PC-3 (cell line): ENCODE measurements around the gene FOXK2. TPM values are rescaled to one million over a fixed set of nuclear protein-coding genes. Genes with fewer than 3 reads are reported as not detected.

ENCODE experiments used
- ATAC-seq: fragments of 200-7000 bp; cut with Tn5 transposase; 2 replicates; pipeline ENCODE4 v1.9.1; 2020; ENCODE audit warnings: mild to moderate bottlenecking, moderate library complexity
- BruUV-seq: library from RNA; stranded (reverse); fragments of 400-500 nt; replicated peaks from 2 replicates; lab custom pipeline; 2021; lab: Mats Ljungman, UMichigan
- CTCF ChIA-PET: fragments of 300-600 bp; sonication (Branson Sonifier 250); formaldehyde crosslinking; loops from one replicate; lab custom pipeline; 2022; ENCODE audit warnings: antibody characterized with exemption; lab: Charles Lee
- POLR2A ChIA-PET: fragments of 300-600 bp; sonication (Branson Sonifier 250); formaldehyde crosslinking; loops from one replicate; lab custom pipeline; 2022; ENCODE audit warnings: antibody characterized with exemption; ENCODE audit not compliant: unreplicated experiment; lab: Charles Lee
- DNase-seq: peaks from one replicate; pipeline ENCODE4 v3.0.0-alpha.2; 2015
- H2AFZ ChIP-seq: fragments of 300-600 bp; sonication (generic); 2 replicates; pipeline ENCODE4 v1.6.0; 2016; ENCODE audit warnings: antibody characterized with exemption, low read length
- H3F3A ChIP-seq: fragments of 300-600 bp; sonication (generic); one replicate; pipeline ENCODE4 v1.6.0; 2017; ENCODE audit warnings: antibody characterized with exemption, low read length, control low read depth, mild to moderate bottlenecking; ENCODE audit not compliant: unreplicated experiment
- H3K27ac ChIP-seq: fragments of 300-600 bp; sonication (generic); 2 replicates; pipeline ENCODE4 v1.5.1; 2016; ENCODE audit warnings: mild to moderate bottlenecking, low read length
- H3K27me3 ChIP-seq: fragments of 300-600 bp; sonication (generic); 2 replicates; pipeline ENCODE4 v1.6.1; 2016; ENCODE audit warnings: low read length, mixed read lengths
- H3K36me3 ChIP-seq: fragments of 300-600 bp; sonication (generic); 2 replicates; pipeline ENCODE4 v1.6.1; 2016; ENCODE audit warnings: low read depth, mixed run types, low read length, mixed read lengths
- H3K4me1 ChIP-seq: fragments of 300-600 bp; sonication (generic); 2 replicates; pipeline ENCODE4 v1.5.1; 2016; ENCODE audit warnings: low read length; ENCODE audit not compliant: insufficient read depth
- H3K4me2 ChIP-seq: fragments of 300-600 bp; sonication (generic); 2 replicates; pipeline ENCODE4 v1.6.0; 2016; ENCODE audit warnings: low read length
- H3K4me3 ChIP-seq: fragments of 300-600 bp; sonication (generic); 2 replicates; pipeline ENCODE4 v1.5.1; 2016; ENCODE audit warnings: mild to moderate bottlenecking, low read length, mixed read lengths
- H3K79me2 ChIP-seq: fragments of 300-600 bp; sonication (generic); 2 replicates; pipeline ENCODE4 v1.6.1; 2017; ENCODE audit warnings: low read length, mixed read lengths
- H3K9ac ChIP-seq: fragments of 300-600 bp; sonication (generic); 2 replicates; pipeline ENCODE4 v1.6.0; 2016; ENCODE audit warnings: mild to moderate bottlenecking, low read length
- H3K9me2 ChIP-seq: fragments of 300-600 bp; sonication (generic); replicated peaks from 2 replicates; pipeline ENCODE4 v1.6.1; 2016; ENCODE audit warnings: mixed run types, low read length, mixed read lengths
- H3K9me3 ChIP-seq: fragments of 300-600 bp; sonication (generic); 2 replicates; pipeline ENCODE4 v1.6.1; 2016; ENCODE audit warnings: low read length, mixed read lengths
- H4K20me1 ChIP-seq: fragments of 300-600 bp; sonication (generic); 2 replicates; pipeline ENCODE4 v1.6.1; 2016; ENCODE audit warnings: low read length, mixed read lengths
- EZH2 ChIP-seq: fragments of 300-600 bp; sonication (generic); IDR thresholded peaks from one replicate; pipeline ENCODE4 v1.6.1; 2017; ENCODE audit warnings: antibody characterized with exemption, mild to moderate bottlenecking, low read length; ENCODE audit not compliant: unreplicated experiment
- EZH2phosphoT487 ChIP-seq: fragments of 300-600 bp; sonication (generic); IDR thresholded peaks from 2 replicates; pipeline ENCODE4 v1.6.1; 2018; ENCODE audit warnings: mild to moderate bottlenecking, antibody characterized with exemption, low read length, borderline replicate concordance
- intact Hi-C: fragments of 100-400 bp; cut with micrococcal nuclease; formaldehyde crosslinking; loops from 2 replicates; pipeline ENCODE4 v1.9.0; 2023
- total RNA-seq: library from RNA; depleted of rRNA; stranded (reverse); fragments of >200 nt; gene quantifications from 2 replicates; pipeline ENCODE4 v1.2.3, GENCODE V29; 2014
- TF ChIP-seq, protein P1 (sequence below): fragments of 300-600 bp; sonication (generic); conservative IDR thresholded peaks from 2 replicates; pipeline ENCODE4 v1.5.1; 2017; ENCODE audit warnings: antibody characterized with exemption, low read depth, mild to moderate bottlenecking, low read length

FOXK2 gene
- total RNA-seq, 1 experiment from 2014 or later, result 60.5 TPM

- peak; percentile 94 for ATAC-seq
- no peaks in the 10 kb centered on the region for H3K9me2 ChIP-seq
- TF ChIP-seq EZH2phosphoT487 (no peak), EZH2 (no peak)
- TF ChIP-seq, protein P1, sequence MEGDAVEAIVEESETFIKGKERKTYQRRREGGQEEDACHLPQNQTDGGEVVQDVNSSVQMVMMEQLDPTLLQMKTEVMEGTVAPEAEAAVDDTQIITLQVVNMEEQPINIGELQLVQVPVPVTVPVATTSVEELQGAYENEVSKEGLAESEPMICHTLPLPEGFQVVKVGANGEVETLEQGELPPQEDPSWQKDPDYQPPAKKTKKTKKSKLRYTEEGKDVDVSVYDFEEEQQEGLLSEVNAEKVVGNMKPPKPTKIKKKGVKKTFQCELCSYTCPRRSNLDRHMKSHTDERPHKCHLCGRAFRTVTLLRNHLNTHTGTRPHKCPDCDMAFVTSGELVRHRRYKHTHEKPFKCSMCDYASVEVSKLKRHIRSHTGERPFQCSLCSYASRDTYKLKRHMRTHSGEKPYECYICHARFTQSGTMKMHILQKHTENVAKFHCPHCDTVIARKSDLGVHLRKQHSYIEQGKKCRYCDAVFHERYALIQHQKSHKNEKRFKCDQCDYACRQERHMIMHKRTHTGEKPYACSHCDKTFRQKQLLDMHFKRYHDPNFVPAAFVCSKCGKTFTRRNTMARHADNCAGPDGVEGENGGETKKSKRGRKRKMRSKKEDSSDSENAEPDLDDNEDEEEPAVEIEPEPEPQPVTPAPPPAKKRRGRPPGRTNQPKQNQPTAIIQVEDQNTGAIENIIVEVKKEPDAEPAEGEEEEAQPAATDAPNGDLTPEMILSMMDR, result no peak
- H3K4me2 ChIP-seq, result peak within 1 kb of the TSS; percentile 95
- peaks cover 15% of the 10 kb centered on the region for H3K36me3 ChIP-seq
- peak within 1 kb of the TSS; percentile 89 for H3K27ac ChIP-seq
- no peaks in the 10 kb centered on the region for H3K27me3 ChIP-seq
- H3K9me3 ChIP-seq, result no peaks in the 10 kb centered on the region
- H3K79me2 ChIP-seq, result peaks cover 50% of the 10 kb centered on the region
- intact Hi-C loops, result no loop called here
- POLR2A ChIA-PET, result no interaction called here
- DNase-seq, result peak; percentile 96
- peaks cover 41% of the 10 kb centered on the region for H4K20me1 ChIP-seq
- CTCF ChIA-PET, result interaction anchor here (0.7 kb wide), 1 partner anchor 39 kb away, joined by 3 read pairs; no protein-coding TSS in a partner anchor
- peaks cover 17% of the 10 kb centered on the region for H3K4me1 ChIP-seq
- peak within 1 kb of the TSS; percentile 95 for H3K4me3 ChIP-seq
- BruUV-seq, result no TSS peak
- H2AFZ ChIP-seq, result peak within 1 kb of the TSS; percentile 65; the same call in 1 of the 2 replicates
- H3K9ac ChIP-seq, result peak within 1 kb of the TSS; percentile 100
- no peaks in the 10 kb centered on the region for H3F3A ChIP-seq
Measured at GRCh38 chr17:82648165-82648668, 128.7 kb downstream of the FOXK2 start, which contains the start of gene WDR45B. Gene WDR45B, minus strand, starts transcription at chr17:82648444. Its CDS starts 104 bp downstream, at chr17:82648340.

DNA sequence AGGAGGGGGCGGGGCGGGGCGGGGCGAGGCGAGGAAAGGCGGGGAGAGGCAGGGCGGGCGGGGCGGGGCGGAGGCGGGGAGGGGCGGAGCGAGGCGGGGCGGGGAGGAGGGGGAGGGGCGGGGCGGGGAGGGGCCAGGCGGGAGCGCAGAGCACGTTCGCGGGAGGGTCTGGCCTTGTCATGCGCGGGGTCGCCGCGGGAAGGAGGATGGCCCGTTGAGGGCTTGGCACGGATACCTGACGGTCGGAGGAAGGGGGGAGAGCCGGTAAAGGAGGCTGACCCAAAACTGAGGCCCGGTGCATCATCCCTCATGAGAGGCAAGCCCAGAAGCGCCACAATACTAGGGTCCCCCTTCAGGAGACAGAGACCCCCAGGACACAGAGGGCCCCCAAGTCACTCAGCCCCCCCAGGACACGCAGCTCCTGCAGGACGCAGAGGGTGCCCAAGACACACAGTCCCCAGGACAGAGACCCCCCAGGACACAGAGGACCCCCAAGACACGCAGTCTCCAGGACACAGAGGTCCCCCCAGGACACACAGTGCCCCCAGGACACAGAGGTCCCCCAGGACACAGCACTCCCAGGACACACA, 129.3 kb downstream of the FOXK2 start:
- ChIA-PET POLR2A (no interaction called here), CTCF (interaction anchor here (0.7 kb wide), 1 partner anchor 39 kb away, joined by 3 read pairs; no protein-coding TSS in a partner anchor)
- TSS peak; percentile 66 for BruUV-seq

More for the DNA sequence above, 129.3 kb downstream of the FOXK2 start:
- TF ChIP-seq EZH2phosphoT487 (no peak), EZH2 (no peak)
- TF ChIP-seq, protein P1, result no peak
- peaks cover 39% of the 10 kb centered on the region for H4K20me1 ChIP-seq
- no peaks in the 10 kb centered on the region for H3F3A ChIP-seq
- no peaks in the 10 kb centered on the region for H3K27me3 ChIP-seq
- H3K4me1 ChIP-seq, result peaks cover 17% of the 10 kb centered on the region
- peak overlapping the region; percentile 68 for H3K4me3 ChIP-seq
- H3K36me3 ChIP-seq, result peaks cover 9% of the 10 kb centered on the region; the same call in 1 of the 2 replicates
- peak overlapping the region; percentile 86 for H3K4me2 ChIP-seq
- peak; percentile 9; the same call in 1 of the 2 replicates for ATAC-seq
- intact Hi-C loops, result no loop called here
- H2AFZ ChIP-seq, result no peak overlapping the region
- H3K27ac ChIP-seq, result peak overlapping the region; percentile 59
- no peaks in the 10 kb centered on the region for H3K9me3 ChIP-seq
- H3K79me2 ChIP-seq, result peaks cover 44% of the 10 kb centered on the region
- no peaks in the 10 kb centered on the region for H3K9me2 ChIP-seq
- DNase-seq, result peak; percentile 18
- H3K9ac ChIP-seq, result peak overlapping the region; percentile 71
